ENCODE data around the gene COL23A1. TPM values are rescaled to one million over a fixed set of nuclear protein-coding genes. Genes with fewer than 3 reads are reported as not detected.

Gene COL23A1
- total and polyA plus RNA-seq, 2 of the 8 experiments (the other 6 are each of a cell fraction or from before 2014, with no cell fraction given) = 3.1 to 4.7 TPM

DNA sequence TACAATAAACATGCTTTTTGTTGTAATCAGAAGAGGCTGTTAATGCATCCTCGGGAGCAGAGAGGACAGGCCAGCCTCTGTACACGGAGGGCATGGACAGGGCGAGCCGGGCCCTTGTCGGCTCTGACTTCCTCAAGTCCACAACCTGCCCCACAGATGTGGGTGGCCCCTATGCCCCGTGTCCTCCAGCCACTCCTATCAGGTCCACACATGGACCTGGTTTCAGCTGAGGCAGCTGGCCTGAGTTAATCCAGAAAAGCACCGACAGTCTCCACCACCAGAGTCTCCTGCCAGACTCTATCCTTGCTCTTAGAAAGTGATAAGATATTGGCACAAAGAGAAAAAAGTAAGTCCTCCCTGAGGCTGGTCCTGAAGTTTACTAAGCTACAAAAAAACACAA, 305.2 kb downstream of the COL23A1 start:
- no peaks in the 10 kb centered on the region for H3K4me1 ChIP-seq (replicated peaks in 1 of 4; ENCODE audit: control insufficient read depth in 3 of 4, insufficient read depth in 4 of 4, low read length in 3 of 4)
- ChIA-PET POLR2A (ENCODE audit: partially characterized antibody) (no interaction called here), CTCF (ENCODE audit: partially characterized antibody) (interaction anchor here (0.7 to 10.0 kb wide), 31 partner anchors 8 to 339 kb away, joined by 3 to 131 read pairs (median 7); partner anchors contain the start of gene COL23A1)
- H3K9me3 ChIP-seq (ENCODE audit: insufficient read depth in 2 of 2, low read depth in 1 of 2, low read length in 1 of 2) = peaks cover 0 to 4% of the 10 kb centered on the region in 2 experiments; a peak in 1 of 4 replicates
- H4K8ac ChIP-seq (ENCODE audit: extremely low read depth, insufficient read depth, low read length) = no peak overlapping the region; the same call in 1 of the 2 replicates
- no peak overlapping the region for H3K4ac ChIP-seq (replicated peaks; ENCODE audit: insufficient read length, low read depth, low read length)
- no peak overlapping the region for H3K9ac ChIP-seq (replicated peaks in 1 of 4; ENCODE audit: extremely low read depth in 1 of 4, low read depth in 3 of 4, low read length in 3 of 4)
- H2BK5ac ChIP-seq (ENCODE audit: low read depth, low read length) = no peak overlapping the region
- no peak overlapping the region for H3K27ac ChIP-seq (ENCODE audit: low read depth, low read length)
- no peak overlapping the region for H2AFZ ChIP-seq (ENCODE audit: low read length)
- no peak overlapping the region for H2BK20ac ChIP-seq (ENCODE audit: low read length)
- H3K4me2 ChIP-seq (ENCODE audit: insufficient read depth in 1 of 2, low read depth in 2 of 2, low read length in 2 of 2) = no peak overlapping the region
- H4K5ac ChIP-seq (ENCODE audit: insufficient read length, low read depth, low read length) = no peak overlapping the region
- H3K14ac ChIP-seq (ENCODE audit: insufficient read length) = no peak overlapping the region
- H3K36me3 ChIP-seq (ENCODE audit: control insufficient read depth in 2 of 4, insufficient read depth in 4 of 4, low read length in 3 of 4) = no peaks in the 10 kb centered on the region
- 86% methylated on average over 7 of the region's 7 CpGs; no CpG with 5 or more reads in 1 of the 2 experiments for WGBS, 2 experiments (ENCODE audit: extremely low coverage in 1 of 2, insufficient coverage in 1 of 2, insufficient read length in 1 of 2, insufficient replicate concordance in 2 of 2, low coverage in 1 of 2, low lambda C conversion rate in 2 of 2, missing lambda C conversion rate in 1 of 2)
- H3K79me2 ChIP-seq (ENCODE audit: control insufficient read depth in 1 of 2, insufficient read depth in 2 of 2, low read length in 2 of 2) = no peaks in the 10 kb centered on the region
- H3K56ac ChIP-seq (replicated peaks; ENCODE audit: insufficient read length, low read depth, low read length) = no peak overlapping the region
- H4K91ac ChIP-seq (replicated peaks; ENCODE audit: insufficient read length, low read length) = no peak overlapping the region
- no peak overlapping the region for H2BK15ac ChIP-seq (ENCODE audit: low read length)
- no peaks in the 10 kb centered on the region; a peak in 2 of 7 replicates for H3K27me3 ChIP-seq (replicated peaks in 1 of 4; ENCODE audit: control insufficient read depth in 3 of 4, extremely low read depth in 1 of 4, insufficient read depth in 3 of 4, low read length in 3 of 4)
- no peak for DNase-seq (ENCODE audit: low read depth in 1 of 2, low spot score in 2 of 2)
- H2BK12ac ChIP-seq (ENCODE audit: low read depth, low read length) = no peak overlapping the region
- H2AK5ac ChIP-seq (ENCODE audit: low read depth, low read length) = no peak overlapping the region
- no peak overlapping the region for H2BK120ac ChIP-seq (replicated peaks; ENCODE audit: low read depth, low read length)
- no peaks in the 10 kb centered on the region for H3K23me2 ChIP-seq (ENCODE audit: low read depth, low read length)
- no peaks in the 10 kb centered on the region for H4K20me1 ChIP-seq (replicated peaks in 1 of 2; ENCODE audit: control insufficient read depth in 1 of 2, insufficient read depth in 2 of 2, low read length in 2 of 2)
- H3K18ac ChIP-seq (ENCODE audit: extremely low read depth, low read length) = no peak overlapping the region
- H3K79me1 ChIP-seq (ENCODE audit: low read depth, low read length) = no peaks in the 10 kb centered on the region
- H3K23ac ChIP-seq (ENCODE audit: insufficient read length) = no peak overlapping the region
- FAIRE-seq = no peak
- H3K4me3 ChIP-seq (ENCODE audit: extremely low read depth in 1 of 4, insufficient read depth in 2 of 4, low read depth in 3 of 4, low read length in 4 of 4) = no peak overlapping the region
- TF ChIP-seq PHF8 (conservative IDR thresholded peaks at IDR 0.05; ENCODE audit: low read depth, low read length) (no peak), RXRA (IDR thresholded peaks at IDR 0.05; ENCODE audit: insufficient read depth, low read depth, low read length) (no peak), JUN (IDR thresholded peaks at IDR 0.05; ENCODE audit: low read depth, low read length) (no peak), SP2 (IDR thresholded peaks at IDR 0.05; ENCODE audit: low read length) (no peak), KDM4A (IDR thresholded peaks at IDR 0.05; ENCODE audit: low read depth, low read length, severe bottlenecking) (no peak), YY1 (IDR thresholded peaks at IDR 0.05; ENCODE audit: low read depth, low read length) (no peak), TBP (IDR thresholded peaks at IDR 0.05; ENCODE audit: low read depth, low read length) (no peak), BACH1 (IDR thresholded peaks at IDR 0.05; ENCODE audit: low read length) (no peak), MAFK (IDR thresholded peaks at IDR 0.05; ENCODE audit: low read depth, low read length) (no peak), RFX5 (IDR thresholded peaks at IDR 0.05; ENCODE audit: borderline replicate concordance, low read depth, low read length) (no peak), CBX8 (IDR thresholded peaks at IDR 0.05; ENCODE audit: borderline replicate concordance, low read depth, low read length) (no peak), ASH2L (IDR thresholded peaks at IDR 0.05; ENCODE audit: low read length) (no peak), TCF12 (IDR thresholded peaks at IDR 0.05; ENCODE audit: low read depth, low read length) (no peak), HDAC6 (IDR thresholded peaks at IDR 0.05; ENCODE audit: low read depth, low read length) (no peak), SIX5 (IDR thresholded peaks at IDR 0.05; ENCODE audit: low read depth, low read length) (no peak), GTF2F1 (IDR thresholded peaks at IDR 0.05; ENCODE audit: borderline replicate concordance, low read depth, low read length) (no peak)

Measured in H1 (cell line).